ENCODE results near the gene TSPYL1.

TSPYL1 gene

GRCh38 chr6:116229287-116229913 is 50.3 kb downstream of the TSPYL1 start:
- no peak overlapping the region for H3K27ac ChIP-seq
- H3K4me3 ChIP-seq, result no peak overlapping the region

Data from skin epidermis (tissue), 12 donors.